GM12874 (cell line): Measurements from ENCODE around the gene ANXA1.

ENCODE experiments used
- CTCF ChIP-seq: IDR thresholded peaks from 2 replicates; pipeline ENCODE4 v1.5.1; 2011; ENCODE audit warnings: low read depth, mild to moderate bottlenecking, control low read depth, low read length, moderate library complexity; ENCODE audit not compliant: insufficient read depth

Gene ANXA1

GRCh38 chr9:73200694-73201452 lies 49.2 kb downstream of the ANXA1 start:
- TF ChIP-seq CTCF: peak; percentile 24; the same call in 1 of the 2 replicates

GRCh38 chr9:73202980-73203379 lies 51.3 kb downstream of the ANXA1 start:
- no peak for TF ChIP-seq CTCF

GRCh38 chr9:73204936-73205335 lies 53.3 kb downstream of the ANXA1 start:
- no peak for TF ChIP-seq CTCF

- no peak for TF ChIP-seq CTCF
Measured at GRCh38 chr9:73206851-73207250, 55.2 kb downstream of the ANXA1 start.

- TF ChIP-seq CTCF: no peak
Measured at GRCh38 chr9:73210886-73211666, 59.4 kb downstream of the ANXA1 start.

- TF ChIP-seq CTCF: no peak
Measured at GRCh38 chr9:73213300-73213699, 61.6 kb downstream of the ANXA1 start.

GRCh38 chr9:73215249-73215648 lies 63.6 kb downstream of the ANXA1 start:
- TF ChIP-seq CTCF: no peak
